COLO668 (cell line): ENCODE data around the gene BLOC1S3.
A peak's percentile ranks its signal among the peaks of the same experiment; 100 is the strongest.

ENCODE experiments used
- DNase-seq: peaks from one replicate; lab custom pipeline; 2025; ENCODE audit not compliant: unreplicated experiment; lab: John Stamatoyannopoulos, UW

BLOC1S3 gene

GRCh38 chr19:45145270-45146189 lies 33.1 kb upstream of the BLOC1S3 start:
- no peak for DNase-seq

DNA sequence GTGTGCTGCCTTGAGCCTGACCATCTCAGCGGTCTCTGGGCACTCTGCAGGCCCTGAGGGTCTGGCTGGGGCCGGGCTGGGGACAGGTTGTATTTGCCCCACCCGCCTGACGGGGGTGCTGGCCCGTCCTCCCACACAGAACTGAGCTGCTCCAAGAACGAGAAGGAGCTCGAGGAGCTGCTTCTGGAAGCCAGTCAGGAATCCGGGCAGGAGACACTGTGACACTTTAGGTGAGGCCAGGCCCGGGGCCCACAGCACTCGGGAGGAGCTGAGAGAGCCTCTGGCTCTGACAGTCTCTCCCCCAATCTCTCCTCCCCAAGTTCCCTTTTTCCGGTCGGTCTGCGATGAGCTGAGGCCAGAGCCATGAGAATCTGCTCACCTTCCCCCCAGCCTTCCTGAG lies 32.3 kb upstream of the BLOC1S3 start:
- DNase-seq = no peak

DNA sequence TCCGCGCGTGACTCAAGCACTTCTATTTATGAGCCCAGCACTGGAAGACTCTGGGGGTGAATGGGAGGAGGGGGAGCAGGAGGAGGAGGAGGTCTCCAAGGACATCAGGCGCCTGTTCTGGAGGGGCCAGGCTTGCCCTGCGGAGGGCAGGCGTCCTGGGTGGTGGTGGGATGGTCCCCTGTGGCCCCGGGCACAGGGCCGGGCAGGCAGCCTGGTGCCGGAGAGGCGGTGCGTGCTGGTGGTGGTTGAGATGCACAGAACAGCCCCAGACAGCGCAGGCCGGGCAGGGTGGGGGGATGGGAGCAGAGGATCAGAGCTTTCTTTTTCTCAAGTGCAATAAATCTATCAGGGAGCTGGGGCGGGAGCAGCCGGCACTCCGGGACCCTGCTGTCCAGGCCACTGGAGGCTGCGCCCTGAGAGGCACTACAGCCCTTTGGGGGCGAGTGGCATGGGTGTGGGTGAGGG lies 31.8 kb upstream of the BLOC1S3 start:
- no peak for DNase-seq

DNA sequence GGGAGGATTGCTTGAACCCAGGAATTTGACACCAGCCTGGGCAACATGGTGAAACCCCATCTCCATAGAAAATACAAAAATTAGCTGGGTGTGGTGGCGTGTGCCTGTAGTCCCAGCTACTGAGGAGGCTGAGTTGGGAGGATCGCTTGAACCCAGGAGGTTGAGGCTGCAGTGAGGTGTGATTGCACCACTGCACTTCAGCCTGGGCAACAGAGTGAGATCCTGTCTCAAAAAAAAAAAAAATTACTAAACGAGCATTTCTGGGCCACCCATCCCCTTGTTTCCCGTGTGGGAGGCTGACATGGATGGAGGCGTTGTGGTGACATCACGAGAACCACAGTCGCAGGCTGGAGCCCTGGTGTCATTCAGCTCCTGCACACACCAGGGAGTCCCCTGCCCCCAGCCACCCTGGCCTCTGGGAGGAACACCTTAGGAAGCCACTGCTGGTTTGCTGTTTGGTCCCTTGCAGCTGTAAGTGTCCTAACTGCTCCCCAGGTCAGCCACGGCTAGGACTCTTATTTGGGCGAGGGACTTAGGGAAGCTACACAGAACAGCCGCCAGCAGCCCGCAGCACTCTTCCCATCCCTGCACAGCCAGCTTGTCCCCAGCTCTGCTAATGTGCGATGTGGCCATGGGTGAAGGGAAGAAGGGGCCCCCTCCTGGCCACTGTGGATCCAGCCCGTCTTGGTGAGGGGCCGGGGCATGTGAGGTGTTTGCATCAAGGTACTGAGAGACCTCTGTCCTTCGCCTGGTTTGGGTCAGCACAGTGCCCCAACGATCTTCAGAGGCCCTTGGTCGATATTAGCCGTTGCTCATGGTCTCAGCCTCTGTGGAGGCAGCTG lies 30.5 kb upstream of the BLOC1S3 start:
- no peak for DNase-seq

DNA sequence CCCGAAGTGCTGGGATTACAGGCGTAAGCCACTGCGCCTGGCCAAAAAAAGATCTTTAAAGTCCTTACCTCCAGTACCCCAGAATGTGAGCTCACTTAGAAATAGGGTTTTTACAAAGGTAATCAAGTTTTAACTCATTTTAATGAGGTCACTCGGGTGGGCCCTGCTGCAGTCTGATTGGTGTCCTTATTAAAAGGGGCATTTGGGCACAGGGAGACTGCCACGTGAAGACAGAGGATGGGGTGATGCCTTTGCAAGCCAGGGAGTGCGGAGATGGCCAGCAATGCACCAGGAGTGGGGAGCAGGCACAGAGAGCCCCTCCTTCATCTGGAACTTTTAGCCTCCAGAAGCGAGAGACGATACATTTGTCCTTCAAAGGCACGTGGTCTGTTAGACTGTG lies 29.5 kb upstream of the BLOC1S3 start:
- DNase-seq = no peak

- DNase-seq = no peak
Observed at GRCh38 chr19:45150180-45150579, 28.4 kb upstream of the BLOC1S3 start.

- DNase-seq = peak; percentile 57
Observed at GRCh38 chr19:45150751-45151281, 27.8 kb upstream of the BLOC1S3 start.

DNA sequence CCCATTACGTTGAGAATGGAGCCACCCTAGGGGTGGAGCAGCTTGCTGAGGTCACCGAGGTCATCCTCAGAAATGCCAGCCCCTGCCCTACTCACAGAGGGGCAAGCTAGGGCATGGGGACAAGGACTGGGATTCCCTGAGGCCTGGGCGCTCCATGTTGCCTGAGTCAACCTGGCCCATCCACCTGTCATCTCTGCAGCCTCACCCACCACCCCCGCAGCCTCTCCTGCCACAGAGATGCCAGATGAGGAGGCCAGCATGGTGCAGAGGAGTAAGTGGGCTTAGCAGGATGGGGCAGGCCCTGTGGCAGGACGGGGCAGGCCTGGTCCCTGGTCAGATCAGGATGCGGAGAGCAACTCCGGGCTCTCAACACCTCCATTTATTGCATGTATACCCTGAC lies 27.3 kb upstream of the BLOC1S3 start:
- DNase-seq = no peak

GRCh38 chr19:45151821-45152503 lies 26.6 kb upstream of the BLOC1S3 start:
- DNase-seq = no peak

- DNase-seq = peak; percentile 76
Observed at GRCh38 chr19:45152504-45153338, 25.9 kb upstream of the BLOC1S3 start.

GRCh38 chr19:45153339-45154063 lies 25.1 kb upstream of the BLOC1S3 start:
- peak; percentile 70 for DNase-seq

- DNase-seq = no peak
Observed at GRCh38 chr19:45154064-45154827, 24.3 kb upstream of the BLOC1S3 start.

GRCh38 chr19:45156011-45156630 lies 22.5 kb upstream of the BLOC1S3 start:
- DNase-seq = no peak

- DNase-seq = no peak
Observed at GRCh38 chr19:45156751-45157150, 21.8 kb upstream of the BLOC1S3 start.

GRCh38 chr19:45158503-45159209 lies 19.9 kb upstream of the BLOC1S3 start:
- DNase-seq = no peak

- no peak for DNase-seq
Observed at GRCh38 chr19:45159210-45159970, 19.2 kb upstream of the BLOC1S3 start.

GRCh38 chr19:45159971-45160324 lies 18.6 kb upstream of the BLOC1S3 start:
- DNase-seq = no peak
